Measurements from ENCODE around the gene KCNE4. TPM values are rescaled to one million over a fixed set of nuclear protein-coding genes. Genes with fewer than 3 reads are reported as not detected.

Gene KCNE4
- total and polyA plus RNA-seq, 12 donors, result 0.97 to 5.7 (median 2.6) TPM

DNA sequence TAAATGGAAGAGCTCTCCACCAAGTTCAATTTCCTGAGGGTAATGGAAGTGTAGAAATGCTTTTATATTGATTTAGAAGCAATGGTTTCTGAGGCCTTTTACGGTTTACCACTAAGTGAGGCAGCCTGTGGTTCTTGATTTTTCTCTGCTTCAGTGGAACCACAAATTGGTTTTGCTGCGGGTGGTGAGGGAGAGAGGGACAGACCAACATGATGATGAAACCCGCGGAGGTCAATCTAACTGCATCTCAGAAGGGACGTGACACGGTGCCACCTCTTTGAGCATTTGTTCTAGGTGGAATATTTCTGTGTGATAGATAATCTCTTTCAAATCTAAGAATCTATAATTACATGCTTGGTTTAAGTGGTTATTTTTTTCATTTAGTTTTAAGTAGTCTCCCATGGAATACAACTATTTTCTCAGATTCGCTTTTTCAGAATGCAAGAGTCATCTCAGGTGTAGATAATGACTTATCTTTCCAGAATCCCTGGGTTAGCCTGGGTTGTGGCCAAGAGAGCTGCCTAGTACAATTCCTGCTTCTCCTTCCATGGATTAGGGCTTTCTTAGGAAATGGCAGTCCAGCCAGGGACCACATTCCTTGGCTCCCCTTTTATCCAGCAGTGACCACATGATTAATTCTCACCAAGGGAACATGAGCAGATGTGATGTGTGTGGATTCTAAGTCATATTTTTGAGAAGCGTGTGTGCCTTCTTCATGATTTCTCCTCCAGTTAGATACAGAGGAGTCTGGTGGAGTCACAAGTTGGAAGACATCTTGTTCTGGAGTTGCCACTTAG, 52.5 kb downstream of the KCNE4 start:
- DNase-seq, result no peak
- Histone ChIP-seq H3K27ac (no peak overlapping the region), H3K27me3 (no peaks in the 10 kb centered on the region), H3K9me3 (replicated peaks in 1 of 3) (no peaks in the 10 kb centered on the region), H3K4me3 (no peak overlapping the region), H3K36me3 (replicated peaks in 1 of 2) (no peaks in the 10 kb centered on the region), H3K4me1 (replicated peaks in 1 of 2) (peaks cover 0 to 3% of the 10 kb centered on the region in 2 donors)
- WGBS, 4 donors, result 84 to 93% (median 88%) methylated on average over 8 of the region's 8 CpGs
- intact Hi-C loops (cut with DNase I), result loop anchor here in 1 of 2 donors (5.0 kb wide), 1 partner anchor 132 kb away; no protein-coding TSS in a partner anchor
- TF ChIP-seq, protein P1, sequence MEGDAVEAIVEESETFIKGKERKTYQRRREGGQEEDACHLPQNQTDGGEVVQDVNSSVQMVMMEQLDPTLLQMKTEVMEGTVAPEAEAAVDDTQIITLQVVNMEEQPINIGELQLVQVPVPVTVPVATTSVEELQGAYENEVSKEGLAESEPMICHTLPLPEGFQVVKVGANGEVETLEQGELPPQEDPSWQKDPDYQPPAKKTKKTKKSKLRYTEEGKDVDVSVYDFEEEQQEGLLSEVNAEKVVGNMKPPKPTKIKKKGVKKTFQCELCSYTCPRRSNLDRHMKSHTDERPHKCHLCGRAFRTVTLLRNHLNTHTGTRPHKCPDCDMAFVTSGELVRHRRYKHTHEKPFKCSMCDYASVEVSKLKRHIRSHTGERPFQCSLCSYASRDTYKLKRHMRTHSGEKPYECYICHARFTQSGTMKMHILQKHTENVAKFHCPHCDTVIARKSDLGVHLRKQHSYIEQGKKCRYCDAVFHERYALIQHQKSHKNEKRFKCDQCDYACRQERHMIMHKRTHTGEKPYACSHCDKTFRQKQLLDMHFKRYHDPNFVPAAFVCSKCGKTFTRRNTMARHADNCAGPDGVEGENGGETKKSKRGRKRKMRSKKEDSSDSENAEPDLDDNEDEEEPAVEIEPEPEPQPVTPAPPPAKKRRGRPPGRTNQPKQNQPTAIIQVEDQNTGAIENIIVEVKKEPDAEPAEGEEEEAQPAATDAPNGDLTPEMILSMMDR (IDR thresholded peaks at IDR 0.05), result no peak
- TF ChIP-seq POLR2A (IDR thresholded peaks at IDR 0.05), result no peak

Other genes with a start within 250 kb of the KCNE4 start
- gene ACSL3, start 191.2 kb upstream of the KCNE4 start, total RNA-seq, result 100 to 1,000 TPM in 1 of 9 donors, 10 to 100 TPM in 8; 59.1 to 130 (median 74.7) TPM
- 100 to 1,000 TPM in 1 of 3 donors, 10 to 100 TPM in 2; 11.0 to 103 (median 15.9) TPM for gene ACSL3, start 191.2 kb upstream of the KCNE4 start, polyA plus RNA-seq